Chondrocyte (in vitro differentiated cells): ENCODE data around the gene CIT. TPM values are rescaled to one million over a fixed set of nuclear protein-coding genes. Genes with fewer than 3 reads are reported as not detected.

Experiments used
- DNase-seq: peaks from one replicate; pipeline ENCODE4 v3.0.0; 2021; ENCODE audit warnings: mixed read lengths, low spot score
- H3K27ac Mint-ChIP-seq: one replicate; pipeline ENCODE4 v1.8.0; 2021; ENCODE audit warnings: mild to moderate bottlenecking, moderate library complexity, mixed read lengths; ENCODE audit not compliant: unreplicated experiment
- H3K27me3 Mint-ChIP-seq: 2 replicates; pipeline ENCODE4 v1.8.0; 2021; ENCODE audit warnings: low read depth, mixed read lengths
- H3K36me3 Mint-ChIP-seq: 2 replicates; pipeline ENCODE4 v1.8.0; 2021; ENCODE audit warnings: low read depth, mixed read lengths
- H3K4me1 Mint-ChIP-seq: 2 replicates; pipeline ENCODE4 v1.8.0; 2021; ENCODE audit warnings: low read depth, mild to moderate bottlenecking, mixed read lengths
- H3K4me3 Mint-ChIP-seq: one replicate; pipeline ENCODE4 v1.8.0; 2021; ENCODE audit warnings: mild to moderate bottlenecking, moderate library complexity, mixed read lengths; ENCODE audit not compliant: unreplicated experiment
- H3K9me3 Mint-ChIP-seq: 2 replicates; pipeline ENCODE4 v1.8.0; 2021; ENCODE audit warnings: low read depth, mixed read lengths
- total RNA-seq: library from RNA; stranded (reverse); gene quantifications from 3 replicates; pipeline ENCODE4 v1.2.1, GENCODE V29; 2021
- TF ChIP-seq, protein P1 (sequence below): fragments of 200-600 bp; sonication (generic); IDR thresholded peaks from 2 replicates; pipeline ENCODE4 v1.5.0; 2021; ENCODE audit warnings: antibody characterized with exemption, mild to moderate bottlenecking, moderate library complexity

Gene CIT
- total RNA-seq, 1 donor from 2014 or later: 9.9 TPM

- Mint-ChIP-seq H3K4me3 (no peak overlapping the region), H3K27me3 (no peaks in the 10 kb centered on the region), H3K36me3 (no peaks in the 10 kb centered on the region), H3K27ac (no peak overlapping the region), H3K4me1 (no peaks in the 10 kb centered on the region), H3K9me3 (no peaks in the 10 kb centered on the region)
- TF ChIP-seq, protein P1, sequence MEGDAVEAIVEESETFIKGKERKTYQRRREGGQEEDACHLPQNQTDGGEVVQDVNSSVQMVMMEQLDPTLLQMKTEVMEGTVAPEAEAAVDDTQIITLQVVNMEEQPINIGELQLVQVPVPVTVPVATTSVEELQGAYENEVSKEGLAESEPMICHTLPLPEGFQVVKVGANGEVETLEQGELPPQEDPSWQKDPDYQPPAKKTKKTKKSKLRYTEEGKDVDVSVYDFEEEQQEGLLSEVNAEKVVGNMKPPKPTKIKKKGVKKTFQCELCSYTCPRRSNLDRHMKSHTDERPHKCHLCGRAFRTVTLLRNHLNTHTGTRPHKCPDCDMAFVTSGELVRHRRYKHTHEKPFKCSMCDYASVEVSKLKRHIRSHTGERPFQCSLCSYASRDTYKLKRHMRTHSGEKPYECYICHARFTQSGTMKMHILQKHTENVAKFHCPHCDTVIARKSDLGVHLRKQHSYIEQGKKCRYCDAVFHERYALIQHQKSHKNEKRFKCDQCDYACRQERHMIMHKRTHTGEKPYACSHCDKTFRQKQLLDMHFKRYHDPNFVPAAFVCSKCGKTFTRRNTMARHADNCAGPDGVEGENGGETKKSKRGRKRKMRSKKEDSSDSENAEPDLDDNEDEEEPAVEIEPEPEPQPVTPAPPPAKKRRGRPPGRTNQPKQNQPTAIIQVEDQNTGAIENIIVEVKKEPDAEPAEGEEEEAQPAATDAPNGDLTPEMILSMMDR: no peak
- DNase-seq: no peak
Measured at GRCh38 chr12:119728444-119728745, 148.7 kb downstream of the CIT start.

DNA sequence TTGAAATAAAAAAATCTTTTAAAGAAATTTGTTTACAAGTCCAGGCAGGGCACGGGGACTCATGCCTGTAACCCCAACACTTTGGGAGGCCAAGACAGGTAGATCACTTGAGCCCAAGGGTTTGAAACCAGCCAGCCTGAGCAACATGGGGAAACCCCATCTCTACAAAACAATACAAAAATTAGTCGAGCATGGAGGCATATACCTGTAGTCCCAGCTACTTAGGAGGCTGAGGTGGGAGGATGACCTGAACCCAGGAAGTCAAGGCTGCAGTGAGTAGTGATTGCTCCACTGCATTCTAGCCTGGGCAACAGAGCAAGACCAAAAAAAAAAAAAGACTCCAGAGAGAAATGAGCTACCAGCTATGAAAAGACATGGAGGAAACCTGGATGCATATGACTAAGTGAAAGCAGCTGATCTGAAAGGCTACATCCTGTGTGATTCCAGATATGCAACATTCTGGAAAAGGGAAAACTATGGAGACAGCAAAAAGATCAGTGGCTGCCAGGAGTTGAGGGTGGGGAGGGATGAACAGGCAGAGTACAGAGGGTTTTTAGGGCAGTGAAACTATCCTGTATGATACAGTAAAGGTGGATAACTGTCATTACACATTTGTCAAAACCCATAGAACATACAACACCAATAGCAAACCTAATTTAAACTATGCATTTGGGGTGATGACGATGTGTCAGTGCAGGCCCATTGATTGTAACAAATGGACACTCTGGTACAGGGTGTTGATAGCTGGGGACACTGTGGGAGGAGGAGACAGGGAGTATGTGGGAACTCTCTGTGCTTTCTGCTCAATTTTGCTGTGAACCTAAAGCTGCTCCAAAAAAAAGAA, 149.3 kb downstream of the CIT start:
- Mint-ChIP-seq H3K36me3 (no peaks in the 10 kb centered on the region), H3K4me1 (no peaks in the 10 kb centered on the region), H3K9me3 (no peaks in the 10 kb centered on the region), H3K27me3 (no peaks in the 10 kb centered on the region), H3K27ac (no peak overlapping the region), H3K4me3 (no peak overlapping the region)
- no peak for DNase-seq
- TF ChIP-seq, protein P1: no peak

- Mint-ChIP-seq H3K4me3 (no peak overlapping the region), H3K36me3 (no peaks in the 10 kb centered on the region), H3K9me3 (no peaks in the 10 kb centered on the region), H3K27me3 (no peaks in the 10 kb centered on the region), H3K4me1 (no peaks in the 10 kb centered on the region), H3K27ac (no peak overlapping the region)
- TF ChIP-seq, protein P1: no peak
- no peak for DNase-seq
Measured at GRCh38 chr12:119725523-119725922, 151.6 kb downstream of the CIT start.

DNA sequence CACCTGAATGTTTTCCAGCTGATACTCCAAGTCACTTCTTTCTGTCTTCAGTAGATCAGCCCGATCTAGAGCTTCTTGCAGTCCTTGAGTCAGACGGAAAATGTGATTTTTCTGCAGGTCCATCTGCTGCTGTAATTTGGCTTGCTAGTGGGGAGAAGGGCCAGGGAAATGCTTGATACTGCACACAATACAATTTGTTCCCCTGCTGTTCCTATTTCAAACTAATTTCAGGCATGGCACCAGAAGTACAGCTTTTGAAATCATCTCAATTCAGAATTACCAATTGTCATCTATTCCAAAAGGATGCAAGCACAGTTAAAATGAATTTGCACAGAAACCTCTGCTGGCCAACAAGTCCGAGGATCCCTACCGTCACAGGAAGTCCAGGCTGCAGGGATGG, 155.8 kb downstream of the CIT start:
- H3K27ac Mint-ChIP-seq: no peak overlapping the region
- H3K4me1 Mint-ChIP-seq: peaks cover 6% of the 10 kb centered on the region
- H3K9me3 Mint-ChIP-seq: peaks cover 3% of the 10 kb centered on the region
- TF ChIP-seq, protein P1: no peak
- no peaks in the 10 kb centered on the region for H3K36me3 Mint-ChIP-seq
- no peak overlapping the region for H3K4me3 Mint-ChIP-seq
- H3K27me3 Mint-ChIP-seq: no peaks in the 10 kb centered on the region
- no peak for DNase-seq

GRCh38 chr12:119720349-119720748, 156.8 kb downstream of the CIT start:
- no peak for DNase-seq
- Mint-ChIP-seq H3K9me3 (peaks cover 3% of the 10 kb centered on the region), H3K4me3 (no peak overlapping the region), H3K27me3 (no peaks in the 10 kb centered on the region), H3K27ac (no peak overlapping the region), H3K36me3 (no peaks in the 10 kb centered on the region), H3K4me1 (peaks cover 14% of the 10 kb centered on the region)
- TF ChIP-seq, protein P1: no peak
